ENCODE results near the gene CAMTA1.

Gene CAMTA1

DNA sequence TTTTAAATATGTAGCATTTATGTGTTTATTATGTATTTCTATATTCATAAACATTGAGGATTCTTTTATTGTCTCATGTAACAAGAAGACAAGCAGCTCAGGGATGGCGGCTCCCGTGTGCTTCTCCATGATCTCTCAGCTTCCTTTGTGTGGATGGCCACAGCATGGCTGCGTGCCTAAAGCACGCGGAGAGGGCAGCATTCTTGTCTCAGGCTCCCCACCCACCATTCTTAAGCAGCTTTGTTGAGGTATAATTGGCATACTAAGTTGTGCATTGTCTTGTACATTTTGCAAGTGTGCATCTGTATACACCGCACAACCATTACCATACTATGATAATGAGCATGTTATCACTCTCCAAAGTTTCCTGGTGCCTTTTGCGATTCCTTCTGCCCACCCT lies 81.6 kb downstream of the CAMTA1 start:
- H2AFZ ChIP-seq (ENCODE audit: low read depth, low read length, severe bottlenecking) = no peak overlapping the region
- no peaks in the 10 kb centered on the region for H3K9me3 ChIP-seq (ENCODE audit: insufficient read depth, low read length)
- TF ChIP-seq, protein P1, sequence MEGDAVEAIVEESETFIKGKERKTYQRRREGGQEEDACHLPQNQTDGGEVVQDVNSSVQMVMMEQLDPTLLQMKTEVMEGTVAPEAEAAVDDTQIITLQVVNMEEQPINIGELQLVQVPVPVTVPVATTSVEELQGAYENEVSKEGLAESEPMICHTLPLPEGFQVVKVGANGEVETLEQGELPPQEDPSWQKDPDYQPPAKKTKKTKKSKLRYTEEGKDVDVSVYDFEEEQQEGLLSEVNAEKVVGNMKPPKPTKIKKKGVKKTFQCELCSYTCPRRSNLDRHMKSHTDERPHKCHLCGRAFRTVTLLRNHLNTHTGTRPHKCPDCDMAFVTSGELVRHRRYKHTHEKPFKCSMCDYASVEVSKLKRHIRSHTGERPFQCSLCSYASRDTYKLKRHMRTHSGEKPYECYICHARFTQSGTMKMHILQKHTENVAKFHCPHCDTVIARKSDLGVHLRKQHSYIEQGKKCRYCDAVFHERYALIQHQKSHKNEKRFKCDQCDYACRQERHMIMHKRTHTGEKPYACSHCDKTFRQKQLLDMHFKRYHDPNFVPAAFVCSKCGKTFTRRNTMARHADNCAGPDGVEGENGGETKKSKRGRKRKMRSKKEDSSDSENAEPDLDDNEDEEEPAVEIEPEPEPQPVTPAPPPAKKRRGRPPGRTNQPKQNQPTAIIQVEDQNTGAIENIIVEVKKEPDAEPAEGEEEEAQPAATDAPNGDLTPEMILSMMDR (IDR thresholded peaks at IDR 0.05; ENCODE audit: insufficient read depth, low read length, poor library complexity, severe bottlenecking) = no peak
- no peak for TF ChIP-seq EZH2phosphoT487 (conservative IDR thresholded peaks at IDR 0.05; ENCODE audit: low read length)
- peaks cover 5% of the 10 kb centered on the region; the same call in 1 of the 2 replicates for H3K79me2 ChIP-seq (ENCODE audit: insufficient read depth, low read length)
- no peak overlapping the region for H3K4me3 ChIP-seq (ENCODE audit: insufficient read depth, low read length, poor library complexity, severe bottlenecking)
- H3F3A ChIP-seq (ENCODE audit: insufficient read depth) = no peaks in the 10 kb centered on the region
- H3K9me2 ChIP-seq (replicated peaks; ENCODE audit: insufficient read depth, low read length) = no peaks in the 10 kb centered on the region
- no peak overlapping the region for H3K4me2 ChIP-seq (ENCODE audit: low read depth, low read length, poor library complexity, severe bottlenecking)
- no peaks in the 10 kb centered on the region for H3K36me3 ChIP-seq (ENCODE audit: low read length)
- no peak overlapping the region for H3K9ac ChIP-seq (ENCODE audit: low read length)
- H4K20me1 ChIP-seq (ENCODE audit: low read depth, low read length) = no peaks in the 10 kb centered on the region; the same call in 1 of the 2 replicates
- H3K27me3 ChIP-seq (ENCODE audit: low read length) = no peaks in the 10 kb centered on the region
- no peak overlapping the region for H3K27ac ChIP-seq (ENCODE audit: low read depth, low read length)

DNA sequence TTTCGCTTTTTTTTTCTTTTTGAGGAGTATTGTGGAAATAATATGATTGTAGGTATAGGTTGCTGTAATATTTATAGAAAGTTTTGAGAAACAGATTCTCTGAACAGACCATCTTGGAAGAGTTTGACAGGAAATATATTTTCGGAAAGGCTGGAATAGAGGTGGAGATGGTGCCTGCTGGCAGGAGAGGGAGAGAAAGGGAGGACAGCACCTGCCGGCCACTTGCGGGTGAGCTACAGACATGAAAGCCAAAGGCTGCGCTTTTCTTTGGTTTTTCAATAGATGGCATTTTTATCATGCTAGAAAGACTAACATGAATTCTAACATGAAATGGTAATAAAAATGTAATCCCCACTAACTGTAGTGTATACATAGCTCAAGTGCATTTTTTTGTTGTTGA lies 82.1 kb downstream of the CAMTA1 start:
- Histone ChIP-seq H3K36me3 (ENCODE audit: low read length) (no peaks in the 10 kb centered on the region), H3K4me3 (ENCODE audit: insufficient read depth, low read length, poor library complexity, severe bottlenecking) (no peak overlapping the region), H3K4me2 (ENCODE audit: low read depth, low read length, poor library complexity, severe bottlenecking) (no peak overlapping the region), H3K9ac (ENCODE audit: low read length) (no peak overlapping the region), H3K27ac (ENCODE audit: low read depth, low read length) (no peak overlapping the region), H3K79me2 (ENCODE audit: insufficient read depth, low read length) (peaks cover 5% of the 10 kb centered on the region; the same call in 1 of the 2 replicates), H3K9me3 (ENCODE audit: insufficient read depth, low read length) (no peaks in the 10 kb centered on the region), H3K9me2 (replicated peaks; ENCODE audit: insufficient read depth, low read length) (no peaks in the 10 kb centered on the region), H2AFZ (ENCODE audit: low read depth, low read length, severe bottlenecking) (no peak overlapping the region), H4K20me1 (ENCODE audit: low read depth, low read length) (no peaks in the 10 kb centered on the region; the same call in 1 of the 2 replicates), H3K27me3 (ENCODE audit: low read length) (no peaks in the 10 kb centered on the region), H3F3A (ENCODE audit: insufficient read depth) (no peaks in the 10 kb centered on the region)
- no peak for TF ChIP-seq EZH2phosphoT487 (conservative IDR thresholded peaks at IDR 0.05; ENCODE audit: low read length)
- TF ChIP-seq, protein P1 (IDR thresholded peaks at IDR 0.05; ENCODE audit: insufficient read depth, low read length, poor library complexity, severe bottlenecking) = no peak

DNA sequence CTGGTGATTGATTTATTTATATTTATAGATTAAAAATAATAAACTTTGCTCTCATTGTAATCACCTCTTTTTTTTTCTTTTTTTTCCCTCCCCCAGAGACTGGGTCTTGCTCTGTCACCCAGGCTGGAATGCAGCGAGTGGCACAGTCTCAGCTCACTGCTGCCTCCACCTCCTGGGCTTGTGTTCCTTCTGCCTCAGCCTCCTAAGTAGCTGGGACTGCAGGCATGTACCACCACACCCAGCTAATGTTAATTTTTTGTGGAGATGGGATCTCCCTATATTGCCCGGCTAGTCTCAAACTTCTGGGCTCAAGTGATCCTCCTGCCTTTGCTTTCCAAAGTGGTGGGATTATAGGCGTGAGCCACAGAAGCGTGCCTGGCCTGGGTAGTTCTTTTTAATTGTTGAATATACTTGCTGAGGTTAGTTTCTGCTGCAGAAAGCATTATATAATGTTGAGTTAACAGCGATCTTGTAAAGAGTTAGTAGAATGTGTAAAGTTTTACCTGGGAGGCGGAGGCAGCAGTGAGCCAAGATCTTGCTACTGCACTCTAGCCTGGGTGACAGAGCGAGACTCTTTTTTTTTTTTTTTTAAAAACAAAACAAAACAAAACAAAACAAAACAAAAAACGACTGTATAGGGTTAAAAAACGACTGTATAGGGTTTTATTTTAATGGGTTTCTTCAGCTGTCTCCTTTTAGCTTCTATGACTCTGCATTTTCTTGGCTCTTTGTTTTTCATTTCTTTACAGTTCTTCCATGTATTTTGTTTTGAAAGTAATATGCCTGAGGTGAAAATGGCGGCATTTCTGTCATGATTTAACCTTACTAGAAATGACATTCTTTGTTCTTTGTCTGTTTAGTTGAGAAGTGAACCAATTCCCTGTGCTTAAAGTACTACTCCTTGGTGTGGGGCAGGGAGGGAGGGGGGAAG lies 82.7 kb downstream of the CAMTA1 start:
- no peak for TF ChIP-seq EZH2phosphoT487 (conservative IDR thresholded peaks at IDR 0.05; ENCODE audit: low read length)
- TF ChIP-seq, protein P1 (IDR thresholded peaks at IDR 0.05; ENCODE audit: insufficient read depth, low read length, poor library complexity, severe bottlenecking) = no peak
- Histone ChIP-seq H3F3A (ENCODE audit: insufficient read depth) (no peaks in the 10 kb centered on the region), H3K9ac (ENCODE audit: low read length) (no peak overlapping the region), H3K4me2 (ENCODE audit: low read depth, low read length, poor library complexity, severe bottlenecking) (no peak overlapping the region), H3K79me2 (ENCODE audit: insufficient read depth, low read length) (peaks cover 5% of the 10 kb centered on the region; the same call in 1 of the 2 replicates), H2AFZ (ENCODE audit: low read depth, low read length, severe bottlenecking) (no peak overlapping the region), H3K36me3 (ENCODE audit: low read length) (no peaks in the 10 kb centered on the region), H4K20me1 (ENCODE audit: low read depth, low read length) (no peaks in the 10 kb centered on the region; the same call in 1 of the 2 replicates), H3K27ac (ENCODE audit: low read depth, low read length) (no peak overlapping the region), H3K9me2 (replicated peaks; ENCODE audit: insufficient read depth, low read length) (no peaks in the 10 kb centered on the region), H3K9me3 (ENCODE audit: insufficient read depth, low read length) (no peaks in the 10 kb centered on the region), H3K27me3 (ENCODE audit: low read length) (no peaks in the 10 kb centered on the region), H3K4me3 (ENCODE audit: insufficient read depth, low read length, poor library complexity, severe bottlenecking) (no peak overlapping the region)

All from SU-DHL-6 (cell line).